ENCODE measurements around the gene ATP9B. TPM values are rescaled to one million over a fixed set of nuclear protein-coding genes. Genes with fewer than 3 reads are reported as not detected.

The ATP9B gene
- total RNA-seq, 1 experiment from 2014 or later = 25.5 TPM

DNA sequence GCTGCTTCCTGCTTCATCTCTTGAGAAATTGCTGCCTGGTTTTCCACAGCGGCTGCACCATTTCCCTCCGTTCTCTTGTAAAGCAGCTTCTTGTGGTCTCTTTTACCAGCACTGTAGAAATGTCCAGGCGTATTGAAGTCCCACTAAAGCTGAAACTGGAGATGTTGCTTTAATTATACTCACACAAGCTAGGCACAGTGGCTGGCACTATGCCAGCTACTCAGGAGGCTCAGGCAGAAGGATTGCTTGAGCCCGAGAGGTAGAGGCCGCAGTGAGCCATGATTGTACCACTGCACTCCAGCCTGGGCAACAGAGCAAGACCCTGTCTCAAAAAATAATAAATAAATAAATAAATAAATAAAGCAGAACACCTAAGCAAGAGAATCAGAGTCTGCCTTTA, 19.2 kb upstream of the ATP9B start:
- H3K4me1 Mint-ChIP-seq (ENCODE audit: insufficient read depth, unreplicated experiment) = no peaks in the 10 kb centered on the region
- POLR2A ChIA-PET = no interaction called here
- intact Hi-C loops (cut with micrococcal nuclease) = no loop called here
- H3K9me3 Mint-ChIP-seq (ENCODE audit: unreplicated experiment) = no peaks in the 10 kb centered on the region
- H3K4me3 Mint-ChIP-seq (ENCODE audit: unreplicated experiment) = no peak overlapping the region
- H3K27me3 Mint-ChIP-seq (ENCODE audit: insufficient read depth, unreplicated experiment) = peaks cover 30% of the 10 kb centered on the region
- H3K27ac Mint-ChIP-seq (ENCODE audit: low read depth, unreplicated experiment) = no peak overlapping the region
- DNase-seq (ENCODE audit: unreplicated experiment) = no peak
- BruUV-seq (replicated peaks) = no TSS peak
- CTCF ChIA-PET = interaction anchor here (0.6 to 1.1 kb wide), 2 partner anchors 89 to 331 kb away, joined by 3 read pairs; no protein-coding TSS in a partner anchor
- H3K36me3 Mint-ChIP-seq (ENCODE audit: insufficient read depth, unreplicated experiment) = no peaks in the 10 kb centered on the region
- TF ChIP-seq, protein P1, sequence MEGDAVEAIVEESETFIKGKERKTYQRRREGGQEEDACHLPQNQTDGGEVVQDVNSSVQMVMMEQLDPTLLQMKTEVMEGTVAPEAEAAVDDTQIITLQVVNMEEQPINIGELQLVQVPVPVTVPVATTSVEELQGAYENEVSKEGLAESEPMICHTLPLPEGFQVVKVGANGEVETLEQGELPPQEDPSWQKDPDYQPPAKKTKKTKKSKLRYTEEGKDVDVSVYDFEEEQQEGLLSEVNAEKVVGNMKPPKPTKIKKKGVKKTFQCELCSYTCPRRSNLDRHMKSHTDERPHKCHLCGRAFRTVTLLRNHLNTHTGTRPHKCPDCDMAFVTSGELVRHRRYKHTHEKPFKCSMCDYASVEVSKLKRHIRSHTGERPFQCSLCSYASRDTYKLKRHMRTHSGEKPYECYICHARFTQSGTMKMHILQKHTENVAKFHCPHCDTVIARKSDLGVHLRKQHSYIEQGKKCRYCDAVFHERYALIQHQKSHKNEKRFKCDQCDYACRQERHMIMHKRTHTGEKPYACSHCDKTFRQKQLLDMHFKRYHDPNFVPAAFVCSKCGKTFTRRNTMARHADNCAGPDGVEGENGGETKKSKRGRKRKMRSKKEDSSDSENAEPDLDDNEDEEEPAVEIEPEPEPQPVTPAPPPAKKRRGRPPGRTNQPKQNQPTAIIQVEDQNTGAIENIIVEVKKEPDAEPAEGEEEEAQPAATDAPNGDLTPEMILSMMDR (IDR thresholded peaks at IDR 0.05; ENCODE audit: unreplicated experiment) = no peak

DNA sequence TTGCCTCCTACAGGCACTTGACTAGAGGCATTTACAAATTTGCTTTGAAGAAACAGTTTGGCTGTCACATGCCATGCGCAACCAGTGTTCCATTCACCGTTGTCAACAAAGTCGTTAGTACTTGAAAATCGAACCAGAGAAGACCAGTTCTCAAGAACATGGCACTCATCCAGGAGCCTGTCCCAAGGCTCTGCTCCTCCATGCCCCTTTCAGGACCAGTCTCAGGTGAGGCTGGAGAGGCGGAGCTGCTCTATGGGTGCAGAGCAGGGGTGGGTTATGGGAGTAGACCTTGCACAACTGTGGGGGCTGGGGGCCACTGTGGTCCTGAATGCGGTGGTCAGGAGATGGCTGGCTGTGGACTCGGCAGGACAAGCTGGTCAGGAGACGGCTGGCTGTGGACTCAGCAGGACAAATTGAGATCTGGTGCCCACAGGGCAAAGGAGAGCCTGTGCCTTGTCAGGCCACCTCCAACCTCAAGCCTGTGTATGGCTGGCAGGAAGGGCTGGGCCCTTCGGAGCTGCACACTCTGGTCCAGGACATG, 12.3 kb upstream of the ATP9B start:
- ChIA-PET POLR2A (no interaction called here), CTCF (interaction anchor here (0.6 kb wide), 1 partner anchor 59 kb away, joined by 3 read pairs; no protein-coding TSS in a partner anchor)
- Mint-ChIP-seq H3K27me3 (ENCODE audit: insufficient read depth, unreplicated experiment) (peaks cover 18% of the 10 kb centered on the region), H3K4me3 (ENCODE audit: unreplicated experiment) (no peak overlapping the region), H3K4me1 (ENCODE audit: insufficient read depth, unreplicated experiment) (no peaks in the 10 kb centered on the region), H3K27ac (ENCODE audit: low read depth, unreplicated experiment) (no peak overlapping the region), H3K9me3 (ENCODE audit: unreplicated experiment) (no peaks in the 10 kb centered on the region), H3K36me3 (ENCODE audit: insufficient read depth, unreplicated experiment) (no peaks in the 10 kb centered on the region)
- BruUV-seq (replicated peaks) = no TSS peak
- intact Hi-C loops (cut with micrococcal nuclease) = no loop called here
- TF ChIP-seq, protein P1 (IDR thresholded peaks at IDR 0.05; ENCODE audit: unreplicated experiment) = no peak
- DNase-seq (ENCODE audit: unreplicated experiment) = no peak

DNA sequence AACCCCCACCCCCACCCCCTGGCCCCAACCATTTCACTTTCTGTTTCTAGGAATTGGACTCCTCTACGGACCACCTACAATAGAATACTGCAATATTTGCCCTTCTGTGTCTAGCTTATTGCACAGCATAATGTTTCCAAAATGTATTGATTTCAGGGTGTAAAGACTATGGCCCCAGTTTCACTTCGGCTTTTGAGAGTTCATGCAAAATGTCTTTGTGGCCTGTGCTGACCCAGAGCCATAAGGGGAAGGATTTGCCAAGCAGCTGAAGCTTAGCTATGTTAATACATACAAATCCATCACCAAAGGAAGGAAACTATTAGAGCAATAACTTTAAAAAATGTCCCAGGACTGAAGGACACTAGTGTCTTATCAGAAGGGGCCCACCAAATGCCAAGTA, 11.2 kb upstream of the ATP9B start:
- no TSS peak for BruUV-seq (replicated peaks)
- Mint-ChIP-seq H3K4me3 (ENCODE audit: unreplicated experiment) (no peak overlapping the region), H3K27ac (ENCODE audit: low read depth, unreplicated experiment) (no peak overlapping the region), H3K4me1 (ENCODE audit: insufficient read depth, unreplicated experiment) (no peaks in the 10 kb centered on the region), H3K27me3 (ENCODE audit: insufficient read depth, unreplicated experiment) (peaks cover 7% of the 10 kb centered on the region), H3K36me3 (ENCODE audit: insufficient read depth, unreplicated experiment) (no peaks in the 10 kb centered on the region), H3K9me3 (ENCODE audit: unreplicated experiment) (no peaks in the 10 kb centered on the region)
- ChIA-PET CTCF (no interaction called here), POLR2A (no interaction called here)
- TF ChIP-seq, protein P1 (IDR thresholded peaks at IDR 0.05; ENCODE audit: unreplicated experiment) = no peak
- intact Hi-C loops (cut with micrococcal nuclease) = no loop called here
- no peak for DNase-seq (ENCODE audit: unreplicated experiment)

GRCh38 chr18:79062806-79063205, 6.4 kb upstream of the ATP9B start:
- intact Hi-C loops (cut with micrococcal nuclease) = no loop called here
- no TSS peak for BruUV-seq (replicated peaks)
- no peaks in the 10 kb centered on the region for H3K4me1 Mint-ChIP-seq (ENCODE audit: insufficient read depth, unreplicated experiment)
- no peak overlapping the region for H3K27ac Mint-ChIP-seq (ENCODE audit: low read depth, unreplicated experiment)
- H3K9me3 Mint-ChIP-seq (ENCODE audit: unreplicated experiment) = peaks cover 23% of the 10 kb centered on the region
- peak; percentile 20 for DNase-seq (ENCODE audit: unreplicated experiment)
- ChIA-PET POLR2A (no interaction called here), CTCF (no interaction called here)
- no peaks in the 10 kb centered on the region for H3K27me3 Mint-ChIP-seq (ENCODE audit: insufficient read depth, unreplicated experiment)
- TF ChIP-seq, protein P1 (IDR thresholded peaks at IDR 0.05; ENCODE audit: unreplicated experiment) = no peak
- no peak overlapping the region for H3K4me3 Mint-ChIP-seq (ENCODE audit: unreplicated experiment)
- H3K36me3 Mint-ChIP-seq (ENCODE audit: insufficient read depth, unreplicated experiment) = no peaks in the 10 kb centered on the region
